ENCODE measurements around the gene ASTN1. TPM values are rescaled to one million over a fixed set of nuclear protein-coding genes. Genes with fewer than 3 reads are reported as not detected.

Gene ASTN1
- total RNA-seq, 3 donors from 2014 or later (not counting 1 experiment from before 2014, with no cell fraction given) = not detected

- H3K27me3 ChIP-seq (ENCODE audit: control insufficient read depth, insufficient read depth, low read length) = peaks cover 9% of the 10 kb centered on the region
- intact Hi-C loops (cut with micrococcal nuclease) = no loop called here
- no peak within 1 kb of the TSS for H3K4me3 ChIP-seq (ENCODE audit: low read length)
- H3K27ac ChIP-seq (ENCODE audit: low read length) = no peak within 1 kb of the TSS
- 6% methylated on average over 49 of the region's 49 CpGs for WGBS (ENCODE audit: insufficient coverage)
- H3K9me3 ChIP-seq (ENCODE audit: control insufficient read depth, insufficient read depth, low read length) = peaks cover 3% of the 10 kb centered on the region
- H3K36me3 ChIP-seq (ENCODE audit: control insufficient read depth, insufficient read depth, low read length) = no peaks in the 10 kb centered on the region
- Mint-ChIP-seq H3K27me3 (ENCODE audit: low read depth in 2 of 2) (peaks cover 0 to 4% of the 10 kb centered on the region in 2 donors), H3K4me3 (no peak within 1 kb of the TSS), H3K4me1 (no peaks in the 10 kb centered on the region), H3K36me3 (no peaks in the 10 kb centered on the region), H3K9me3 (no peaks in the 10 kb centered on the region), H3K27ac (no peak within 1 kb of the TSS)
- no peaks in the 10 kb centered on the region for H3K4me1 ChIP-seq (ENCODE audit: control insufficient read depth, insufficient read depth, low read length)
- ATAC-seq (no peak), DNase-seq (no peak)
- TF ChIP-seq CTCF (IDR thresholded peaks at IDR 0.05) = no peak
Observed at GRCh38 chr1:177170756-177171535, 6.4 kb upstream of the ASTN1 start, which contains the start of gene BRINP2. Gene BRINP2 (plus strand): TSS chr1:177170958. CDS start chr1:177229877, 58,919 bp downstream.

GRCh38 chr1:177165069-177165439, 542 bp upstream of the ASTN1 start:
- H3K4me1 Mint-ChIP-seq = no peaks in the 10 kb centered on the region
- Histone ChIP-seq H3K27me3 (ENCODE audit: control insufficient read depth, insufficient read depth, low read length) (peaks cover 13% of the 10 kb centered on the region), H3K27ac (ENCODE audit: low read length) (no peak overlapping the region), H3K9me3 (ENCODE audit: control insufficient read depth, insufficient read depth, low read length) (no peaks in the 10 kb centered on the region), H3K36me3 (ENCODE audit: control insufficient read depth, insufficient read depth, low read length) (no peaks in the 10 kb centered on the region), H3K4me1 (ENCODE audit: control insufficient read depth, insufficient read depth, low read length) (no peaks in the 10 kb centered on the region), H3K4me3 (ENCODE audit: low read length) (no peak overlapping the region)
- peaks cover 11% of the 10 kb centered on the region for H3K36me3 Mint-ChIP-seq
- WGBS (ENCODE audit: insufficient coverage) = 7% methylated on average over 5 of the region's 9 CpGs
- DNase-seq (no peak), ATAC-seq (no peak)
- no peak overlapping the region for H3K27ac Mint-ChIP-seq
- H3K4me3 Mint-ChIP-seq = no peak overlapping the region
- no peak for TF ChIP-seq CTCF (IDR thresholded peaks at IDR 0.05)
- peaks cover 2 to 8% of the 10 kb centered on the region in 2 donors for H3K9me3 Mint-ChIP-seq
- intact Hi-C loops (cut with micrococcal nuclease) = no loop called here
- peaks cover 11 to 16% of the 10 kb centered on the region in 2 donors for H3K27me3 Mint-ChIP-seq (ENCODE audit: low read depth in 2 of 2)

- ATAC-seq (no peak), DNase-seq (no peak)
- H3K36me3 Mint-ChIP-seq = peaks cover 11% of the 10 kb centered on the region
- no peaks in the 10 kb centered on the region for H3K36me3 ChIP-seq (ENCODE audit: control insufficient read depth, insufficient read depth, low read length)
- no peak for TF ChIP-seq CTCF (IDR thresholded peaks at IDR 0.05)
- WGBS (ENCODE audit: insufficient coverage) = 6% methylated on average over 15 of the region's 15 CpGs
- H3K27me3 ChIP-seq (ENCODE audit: control insufficient read depth, insufficient read depth, low read length) = peaks cover 10% of the 10 kb centered on the region
- H3K9me3 Mint-ChIP-seq = peaks cover 2 to 8% of the 10 kb centered on the region in 2 donors
- no peaks in the 10 kb centered on the region for H3K4me1 Mint-ChIP-seq
- H3K27me3 Mint-ChIP-seq (ENCODE audit: low read depth in 2 of 2) = peaks cover 11 to 16% of the 10 kb centered on the region in 2 donors
- no peaks in the 10 kb centered on the region for H3K4me1 ChIP-seq (ENCODE audit: control insufficient read depth, insufficient read depth, low read length)
- intact Hi-C loops (cut with micrococcal nuclease) = no loop called here
- no peaks in the 10 kb centered on the region for H3K9me3 ChIP-seq (ENCODE audit: control insufficient read depth, insufficient read depth, low read length)
- H3K27ac Mint-ChIP-seq = no peak overlapping the region
- no peak overlapping the region for H3K4me3 ChIP-seq (ENCODE audit: low read length)
- no peak overlapping the region for H3K4me3 Mint-ChIP-seq
- no peak overlapping the region for H3K27ac ChIP-seq (ENCODE audit: low read length)
Observed at GRCh38 chr1:177163844-177164379, 600 bp downstream of the ASTN1 start.

Data from natural killer cell (primary cell).